ENCODE results near the gene WDR83.
A peak's percentile ranks its signal among the peaks of the same experiment; 100 is the strongest.
"Not testable (repeated sequence)": the region's sequence is repeated elsewhere in the genome, so short reads cannot be mapped to it uniquely, and the experiment has no call there.

Gene WDR83

GRCh38 chr19:12656899-12657571 is 9.6 kb upstream of the WDR83 start:
- DNase-seq (ENCODE audit: low spot score), result no peak

- no peak for DNase-seq (ENCODE audit: low spot score)
Measured at GRCh38 chr19:12657966-12658365, 8.6 kb upstream of the WDR83 start.

- no peak for DNase-seq (ENCODE audit: low spot score)
Measured at GRCh38 chr19:12660980-12661379, 5.6 kb upstream of the WDR83 start.

GRCh38 chr19:12664406-12665280 is 2.0 kb upstream of the WDR83 start:
- DNase-seq (ENCODE audit: low spot score), result no peak

GRCh38 chr19:12665281-12665573 is 1.4 kb upstream of the WDR83 start:
- peak; percentile 70 for DNase-seq (ENCODE audit: low spot score)

GRCh38 chr19:12665671-12666264 is 839 bp upstream of the WDR83 start:
- no peak for DNase-seq (ENCODE audit: low spot score)

GRCh38 chr19:12667731-12668302 is 1.2 kb downstream of the WDR83 start:
- no peak for DNase-seq (ENCODE audit: low spot score)

- DNase-seq (ENCODE audit: low spot score), result no peak
Measured at GRCh38 chr19:12668346-12668745, 1.7 kb downstream of the WDR83 start.

GRCh38 chr19:12668932-12669269 is 2.3 kb downstream of the WDR83 start:
- peak; percentile 45 for DNase-seq (ENCODE audit: low spot score)

GRCh38 chr19:12669270-12670158 is 2.9 kb downstream of the WDR83 start:
- DNase-seq (ENCODE audit: low spot score), result peak; percentile 66

GRCh38 chr19:12670159-12670928 is 3.7 kb downstream of the WDR83 start:
- DNase-seq (ENCODE audit: low spot score), result no peak

- DNase-seq (ENCODE audit: low spot score), result no peak
Measured at GRCh38 chr19:12672744-12673143, 6.1 kb downstream of the WDR83 start.

- no peak for DNase-seq (ENCODE audit: low spot score)
Measured at GRCh38 chr19:12675399-12675798, 8.8 kb downstream of the WDR83 start.

- no peak for DNase-seq (ENCODE audit: low spot score)
Measured at GRCh38 chr19:12675940-12676339, 9.3 kb downstream of the WDR83 start.

GRCh38 chr19:12676384-12676792 is 9.8 kb downstream of the WDR83 start:
- peak; percentile 77 for DNase-seq (ENCODE audit: low spot score)

- DNase-seq (ENCODE audit: low spot score), result no peak
Measured at GRCh38 chr19:12676928-12677327, 10.3 kb downstream of the WDR83 start.

GRCh38 chr19:12678039-12678438 is 11.4 kb downstream of the WDR83 start:
- DNase-seq (ENCODE audit: low spot score), result not testable (repeated sequence)

GRCh38 chr19:12680034-12680433 is 13.4 kb downstream of the WDR83 start:
- DNase-seq (ENCODE audit: low spot score), result no peak

- peak; percentile 95 for DNase-seq (ENCODE audit: low spot score)
Measured at GRCh38 chr19:12681074-12681987, 14.7 kb downstream of the WDR83 start, which contains the start of gene DHPS. Gene DHPS (minus strand): TSS chr19:12681880. CDS start chr19:12681766, 114 bp downstream.

- no peak for DNase-seq (ENCODE audit: low spot score)
Measured at GRCh38 chr19:12685831-12686230, 19.2 kb downstream of the WDR83 start.

Measured in CD4-positive, alpha-beta T cell treated with Interleukin-6 at 100 ng/mL for 8 hours (primary cell).